K562 (cell line): ENCODE measurements around the gene CDKN1C. TPM values are rescaled to one million over a fixed set of nuclear protein-coding genes. Genes with fewer than 3 reads are reported as not detected.

ENCODE experiments used
- ATF1 ChIP-seq, 2 experiments: fragments of 450-650 bp in 1 of 2; IDR thresholded peaks; 2 replicates each; pipeline ENCODE4 v1.6.1; 2016; ENCODE audit warnings: missing compliant biosample characterization in 1 of 2, missing genetic modification characterization in 1 of 2
- CCNT2 ChIP-seq: IDR thresholded peaks from 2 replicates; pipeline ENCODE4 v1.6.1; 2011; ENCODE audit warnings: borderline replicate concordance, low read depth, mild to moderate bottlenecking, moderate library complexity, mixed read lengths, low read length; ENCODE audit not compliant: insufficient read length; ENCODE audit errors: extremely low read depth
- EGR1 ChIP-seq: fragments of 450-650 bp; conservative IDR thresholded peaks from 2 replicates; pipeline ENCODE4 v1.6.1; 2017; ENCODE audit warnings: mild to moderate bottlenecking
- GTF2F1 ChIP-seq: IDR thresholded peaks from 2 replicates; pipeline ENCODE4 v1.6.1; 2011; ENCODE audit warnings: low read depth, low read length, improper control_type of control experiment
- HDAC1 ChIP-seq, 2 experiments: fragments of 450-650 bp; IDR thresholded peaks; 2 replicates each; pipeline ENCODE4 v1.6.1; 2016 to 2017; ENCODE audit warnings: inconsistent platforms in 1 of 2, mild to moderate bottlenecking in 1 of 2, moderate library complexity in 1 of 2
- KLF13 ChIP-seq: fragments of 450-650 bp; IDR thresholded peaks from 2 replicates; pipeline ENCODE4 v1.6.1; 2016; ENCODE audit warnings: missing genetic modification characterization, low read depth, mild to moderate bottlenecking, missing compliant biosample characterization, moderate library complexity, borderline replicate concordance
- MAZ ChIP-seq, 2 experiments: fragments of 450-650 bp in 1 of 2; sonication (generic) in 1 of 2; formaldehyde crosslinking; IDR thresholded peaks in 1 of 2; conservative IDR thresholded peaks in 1 of 2; 2 replicates each; pipeline versions ENCODE4 v1.4.0 to v1.5.0; 2020; ENCODE audit warnings: mild to moderate bottlenecking in 1 of 2, missing genetic modification reagents in 1 of 2
- RBFOX2 ChIP-seq: fragments of 200-400 bp; formaldehyde crosslinking; IDR thresholded peaks from 2 replicates; pipeline ENCODE4 v1.6.1; 2017; ENCODE audit warnings: low read depth, mild to moderate bottlenecking, low read length, moderate library complexity
- RBM25 ChIP-seq: fragments of 200-400 bp; formaldehyde crosslinking; IDR thresholded peaks from 2 replicates; pipeline ENCODE4 v1.6.1; 2018; ENCODE audit warnings: low read length, low read depth, moderate library complexity; ENCODE audit not compliant: severe bottlenecking
- SAP30 ChIP-seq: fragments of 200-600 bp; sonication (generic); IDR thresholded peaks from 2 replicates; pipeline ENCODE4 v1.6.1; 2012; ENCODE audit warnings: borderline replicate concordance, low read depth, mild to moderate bottlenecking, moderate library complexity, low read length, control low read depth, inconsistent platforms; ENCODE audit not compliant: insufficient read depth, poor library complexity, severe bottlenecking
- SP1 ChIP-seq: sonication (generic); formaldehyde crosslinking; IDR thresholded peaks from 2 replicates; pipeline ENCODE4 v1.8.1; 2022; ENCODE audit warnings: mild to moderate bottlenecking, missing genetic modification reagents
- SUPT5H ChIP-seq: fragments of 450-650 bp; IDR thresholded peaks from 2 replicates; pipeline ENCODE4 v1.6.1; 2016
- ZBED1 ChIP-seq: IDR thresholded peaks from 2 replicates; pipeline ENCODE4 v1.6.1; 2014
- ZFX ChIP-seq: sonication (generic); formaldehyde crosslinking; IDR thresholded peaks from 2 replicates; pipeline ENCODE4 v1.8.0; 2022; ENCODE audit warnings: mild to moderate bottlenecking, missing genetic modification reagents, moderate library complexity
- ZNF124 ChIP-seq: sonication (generic); formaldehyde crosslinking; IDR thresholded peaks from 2 replicates; pipeline ENCODE4 v1.8.1; 2022; ENCODE audit warnings: missing genetic modification reagents
- ZNF263 ChIP-seq: sonication (generic); formaldehyde crosslinking; IDR thresholded peaks from 2 replicates; pipeline ENCODE4 v1.8.0; 2022; ENCODE audit warnings: mild to moderate bottlenecking, missing genetic modification reagents, borderline replicate concordance
- ZNF75A ChIP-seq: fragments of 450-650 bp; formaldehyde crosslinking; IDR thresholded peaks from 2 replicates; pipeline ENCODE4 v1.4.0; 2020; ENCODE audit warnings: mild to moderate bottlenecking
- ZNF766 ChIP-seq: fragments of 200-800 bp; sonication (Bioruptor generic); conservative IDR thresholded peaks from 2 replicates; pipeline ENCODE4 v1.6.1; 2016; ENCODE audit warnings: missing genetic modification characterization, missing compliant biosample characterization
- ZNF778 ChIP-seq: fragments of 450-650 bp; formaldehyde crosslinking; IDR thresholded peaks from 2 replicates; pipeline ENCODE4 v1.4.0; 2020; ENCODE audit warnings: mild to moderate bottlenecking, moderate library complexity
- ZNF830 ChIP-seq: fragments of 250-450 bp; sonication (Bioruptor Pico); IDR thresholded peaks from 2 replicates; pipeline ENCODE4 v1.5.0; 2021; ENCODE audit warnings: mild to moderate bottlenecking
- polyA plus RNA-seq, 8 experiments: library from polyadenylated mRNA; depleted of rRNA in 4 of 8; stranded (reverse) in 5 of 8; unstranded in 3 of 8; fragments of >200 nt; fragmentation: Nextera tagmentation in 2 of 8; fragmentation: Illumina TruSeq in 1 of 8; extraction: Ambion mirVana in 2 of 8; extraction: Trizol in 1 of 8; gene quantifications; 2 replicates each; pipeline versions ENCODE4 v1.2.1 to v1.2.3, GENCODE V29; 2011 to 2014; ENCODE audit warnings: inconsistent platforms in 1 of 8, missing spikeins in 1 of 8
- total RNA-seq, 7 experiments: library from RNA; depleted of rRNA in 6 of 7; stranded (reverse); fragments of >200 nt in 6 of 7; fragmentation: Illumina TruSeq in 2 of 7; extraction: Trizol in 2 of 7; gene quantifications; 2 replicates each; pipeline versions ENCODE4 v1.2.1 to v1.2.3, GENCODE V29; 2011 to 2021; ENCODE audit warnings: low replicate concordance in 1 of 7
- TF ChIP-seq, protein P1 (sequence below): fragments of 250-450 bp; sonication (Bioruptor Pico); IDR thresholded peaks from 2 replicates; pipeline ENCODE4 v1.9.0; 2021; ENCODE audit warnings: mild to moderate bottlenecking, inconsistent platforms
- TF ChIP-seq, protein P2 (sequence below), 2 experiments: IDR thresholded peaks; 2 replicates each; pipeline ENCODE4 v1.6.1; 2011; ENCODE audit warnings: borderline replicate concordance in 1 of 2, control low read depth in 1 of 2, low read depth in 1 of 2, low read length in 1 of 2, mild to moderate bottlenecking in 1 of 2, mixed read lengths in 1 of 2, moderate library complexity in 1 of 2; ENCODE audit not compliant: insufficient read depth in 1 of 2, insufficient read length in 1 of 2, poor library complexity in 1 of 2, severe bottlenecking in 1 of 2; ENCODE audit errors: extremely low read depth in 1 of 2
- TF ChIP-seq, protein P3 (sequence below): sonication (generic); formaldehyde crosslinking; IDR thresholded peaks from 2 replicates; pipeline ENCODE4 v1.8.0; 2022; ENCODE audit warnings: mild to moderate bottlenecking, missing genetic modification reagents

CDKN1C gene
- total and polyA plus RNA-seq, 9 of the 15 experiments (the other 6 are each of a cell fraction or from before 2014, with no cell fraction given), result 2.8 to 21.1 (median 9.3) TPM

DNA sequence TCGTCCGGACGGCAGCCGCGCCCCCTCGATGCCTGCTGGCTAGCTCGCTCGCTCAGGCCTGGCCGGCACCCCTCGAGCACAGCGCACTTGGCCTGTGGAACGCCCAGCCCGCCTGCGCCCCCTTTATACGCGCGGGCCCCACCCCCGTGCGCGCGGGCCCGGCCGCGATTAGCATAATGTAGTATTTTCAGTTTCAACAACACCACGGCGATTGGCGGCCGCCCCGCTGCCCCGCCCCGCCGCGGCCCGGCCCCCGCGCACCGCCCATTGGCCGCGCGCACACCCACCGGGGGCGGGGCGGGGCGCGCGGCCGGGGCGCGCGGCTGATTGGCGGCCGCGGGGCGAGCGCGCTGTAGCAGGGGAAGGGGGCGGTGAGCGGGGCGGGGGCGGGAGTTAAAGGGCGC lies at the start of gene CDKN1C (continued):
- TF ChIP-seq, protein P1, sequence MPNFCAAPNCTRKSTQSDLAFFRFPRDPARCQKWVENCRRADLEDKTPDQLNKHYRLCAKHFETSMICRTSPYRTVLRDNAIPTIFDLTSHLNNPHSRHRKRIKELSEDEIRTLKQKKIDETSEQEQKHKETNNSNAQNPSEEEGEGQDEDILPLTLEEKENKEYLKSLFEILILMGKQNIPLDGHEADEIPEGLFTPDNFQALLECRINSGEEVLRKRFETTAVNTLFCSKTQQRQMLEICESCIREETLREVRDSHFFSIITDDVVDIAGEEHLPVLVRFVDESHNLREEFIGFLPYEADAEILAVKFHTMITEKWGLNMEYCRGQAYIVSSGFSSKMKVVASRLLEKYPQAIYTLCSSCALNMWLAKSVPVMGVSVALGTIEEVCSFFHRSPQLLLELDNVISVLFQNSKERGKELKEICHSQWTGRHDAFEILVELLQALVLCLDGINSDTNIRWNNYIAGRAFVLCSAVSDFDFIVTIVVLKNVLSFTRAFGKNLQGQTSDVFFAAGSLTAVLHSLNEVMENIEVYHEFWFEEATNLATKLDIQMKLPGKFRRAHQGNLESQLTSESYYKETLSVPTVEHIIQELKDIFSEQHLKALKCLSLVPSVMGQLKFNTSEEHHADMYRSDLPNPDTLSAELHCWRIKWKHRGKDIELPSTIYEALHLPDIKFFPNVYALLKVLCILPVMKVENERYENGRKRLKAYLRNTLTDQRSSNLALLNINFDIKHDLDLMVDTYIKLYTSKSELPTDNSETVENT (CRISPR knock-in tag), result peak; percentile 44; the same call in 1 of the 2 replicates
- TF ChIP-seq MAZ (CRISPR knock-in tag; conservative IDR thresholded peaks at IDR 0.05 in 1 of 2, IDR thresholded peaks at IDR 0.05 in 1 of 2), result peak in 1 of 2 experiments; percentile 50; a peak in 2 of 4 replicates
- 0 out of 2 replicates have a peak, but pooled peaks have one; percentile 13 for TF ChIP-seq ZNF830 (CRISPR knock-in tag)
- TF ChIP-seq ZNF263 (CRISPR knock-in tag), result 0 out of 2 replicates have a peak, but pooled peaks have one; percentile 3
- peak; percentile 31 for TF ChIP-seq SAP30
- TF ChIP-seq EGR1, result peak; percentile 41
- TF ChIP-seq ZFX, result no peak; the same call in 1 of the 2 replicates
- peak; percentile 62; the same call in 1 of the 2 replicates for TF ChIP-seq ZNF766
- no peak for TF ChIP-seq ZNF778 (CRISPR knock-in tag)
- 0 out of 2 replicates have a peak, but pooled peaks have one; percentile 7 for TF ChIP-seq ZNF124 (CRISPR knock-in tag)
- TF ChIP-seq KLF13, result peak; percentile 83; the same call in 1 of the 2 replicates
- TF ChIP-seq, protein P2, sequence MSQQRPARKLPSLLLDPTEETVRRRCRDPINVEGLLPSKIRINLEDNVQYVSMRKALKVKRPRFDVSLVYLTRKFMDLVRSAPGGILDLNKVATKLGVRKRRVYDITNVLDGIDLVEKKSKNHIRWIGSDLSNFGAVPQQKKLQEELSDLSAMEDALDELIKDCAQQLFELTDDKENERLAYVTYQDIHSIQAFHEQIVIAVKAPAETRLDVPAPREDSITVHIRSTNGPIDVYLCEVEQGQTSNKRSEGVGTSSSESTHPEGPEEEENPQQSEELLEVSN (IDR thresholded peaks at IDR 0.05; ENCODE audit: borderline replicate concordance in 1 of 2, extremely low read depth in 1 of 2, insufficient read depth in 1 of 2, insufficient read length in 1 of 2, low read depth in 1 of 2, low read length in 1 of 2, poor library complexity in 1 of 2, severe bottlenecking in 1 of 2), result peak in 1 of 2 experiments; percentile 80
- peak; percentile 60 for TF ChIP-seq CCNT2
- 0 out of 2 replicates have a peak, but pooled peaks have one; percentile 62 for TF ChIP-seq GTF2F1
- TF ChIP-seq SP1, result peak; percentile 43; the same call in 1 of the 2 replicates
- peak; percentile 74; the same call in 1 of the 2 replicates for TF ChIP-seq SUPT5H
- peak; percentile 88 for TF ChIP-seq RBFOX2
- no peak for TF ChIP-seq ZBED1
- TF ChIP-seq HDAC1 (IDR thresholded peaks at IDR 0.05), result peak in 1 of 2 experiments; percentile 61; a peak in 1 of 4 replicates
- TF ChIP-seq ATF1 (CRISPR knock-in tag; IDR thresholded peaks at IDR 0.05), result no peak
- 0 out of 2 replicates have a peak, but pooled peaks have one; percentile 13 for TF ChIP-seq ATF1 (tag; IDR thresholded peaks at IDR 0.05)
- TF ChIP-seq, protein P3, sequence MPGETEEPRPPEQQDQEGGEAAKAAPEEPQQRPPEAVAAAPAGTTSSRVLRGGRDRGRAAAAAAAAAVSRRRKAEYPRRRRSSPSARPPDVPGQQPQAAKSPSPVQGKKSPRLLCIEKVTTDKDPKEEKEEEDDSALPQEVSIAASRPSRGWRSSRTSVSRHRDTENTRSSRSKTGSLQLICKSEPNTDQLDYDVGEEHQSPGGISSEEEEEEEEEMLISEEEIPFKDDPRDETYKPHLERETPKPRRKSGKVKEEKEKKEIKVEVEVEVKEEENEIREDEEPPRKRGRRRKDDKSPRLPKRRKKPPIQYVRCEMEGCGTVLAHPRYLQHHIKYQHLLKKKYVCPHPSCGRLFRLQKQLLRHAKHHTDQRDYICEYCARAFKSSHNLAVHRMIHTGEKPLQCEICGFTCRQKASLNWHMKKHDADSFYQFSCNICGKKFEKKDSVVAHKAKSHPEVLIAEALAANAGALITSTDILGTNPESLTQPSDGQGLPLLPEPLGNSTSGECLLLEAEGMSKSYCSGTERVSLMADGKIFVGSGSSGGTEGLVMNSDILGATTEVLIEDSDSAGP (CRISPR knock-in tag), result peak; percentile 8; the same call in 1 of the 2 replicates
- TF ChIP-seq ZNF75A (CRISPR knock-in tag), result no peak
- TF ChIP-seq RBM25, result peak; percentile 42
